HG03565 (cell line): ENCODE data around the gene URAD.
"Not testable (repeated sequence)": the region's sequence is repeated elsewhere in the genome, so short reads cannot be mapped to it uniquely, and the experiment has no call there.

ENCODE experiments used
- ATAC-seq: cut with Tn5 transposase; IDR thresholded peaks from one replicate; pipeline ENCODE4 v1.9.1; 2021; ENCODE audit warnings: mild to moderate bottlenecking, moderate library complexity; ENCODE audit not compliant: unreplicated experiment

The URAD gene

GRCh38 chr13:27971776-27972477 is 16.6 kb downstream of the URAD start:
- no peak for ATAC-seq

GRCh38 chr13:27971236-27971645 is 17.3 kb downstream of the URAD start:
- no peak for ATAC-seq

GRCh38 chr13:27970382-27971235 is 17.9 kb downstream of the URAD start:
- ATAC-seq = no peak

- ATAC-seq = no peak
These were observed 18.6 kb downstream of the URAD start for GRCh38 chr13:27969866-27970229.

- no peak for ATAC-seq
These were observed 19.2 kb downstream of the URAD start, which contains the start of gene CDX2 for GRCh38 chr13:27969082-27969865. Gene CDX2, minus strand, starts transcription at chr13:27969315. Its CDS starts 309 bp downstream, at chr13:27969006.

- no peak for ATAC-seq
These were observed 20.0 kb downstream of the URAD start for GRCh38 chr13:27968316-27969081.

GRCh38 chr13:27967736-27968315 is 20.7 kb downstream of the URAD start:
- ATAC-seq = no peak

- no peak for ATAC-seq
These were observed 21.2 kb downstream of the URAD start for GRCh38 chr13:27967203-27967735.

GRCh38 chr13:27966641-27967202 is 21.8 kb downstream of the URAD start:
- ATAC-seq = no peak

GRCh38 chr13:27965740-27966640 is 22.5 kb downstream of the URAD start:
- ATAC-seq = no peak

GRCh38 chr13:27965343-27965739 is 23.2 kb downstream of the URAD start:
- ATAC-seq = no peak

- ATAC-seq = no peak
These were observed 23.7 kb downstream of the URAD start for GRCh38 chr13:27964741-27965323.

GRCh38 chr13:27964206-27964605 is 24.3 kb downstream of the URAD start:
- not testable (repeated sequence) for ATAC-seq

- no peak for ATAC-seq
These were observed 25.0 kb downstream of the URAD start for GRCh38 chr13:27963491-27963890.

- no peak for ATAC-seq
These were observed 25.5 kb downstream of the URAD start for GRCh38 chr13:27962982-27963381.

GRCh38 chr13:27962128-27962841 is 26.2 kb downstream of the URAD start:
- no peak for ATAC-seq

- ATAC-seq = no peak
These were observed 27.0 kb downstream of the URAD start for GRCh38 chr13:27961227-27962085.
